Fibroblast of peridontal ligament (primary cell): ENCODE data around the gene MEOX1.
A peak's percentile ranks its signal among the peaks of the same experiment; 100 is the strongest.
"Not testable (repeated sequence)": the region's sequence is repeated elsewhere in the genome, so short reads cannot be mapped to it uniquely, and the experiment has no call there.

ENCODE experiments used
- DNase-seq: peaks from one replicate; pipeline ENCODE4 v3.0.0-alpha.2; 2010; ENCODE audit errors: extremely low read depth

MEOX1 gene

GRCh38 chr17:43661699-43662412 lies at the start of gene MEOX1:
MEOX1 (minus strand) TSS chr17:43661922; CDS start chr17:43661534, 388 bp downstream.
- peak; percentile 58 for DNase-seq

DNA sequence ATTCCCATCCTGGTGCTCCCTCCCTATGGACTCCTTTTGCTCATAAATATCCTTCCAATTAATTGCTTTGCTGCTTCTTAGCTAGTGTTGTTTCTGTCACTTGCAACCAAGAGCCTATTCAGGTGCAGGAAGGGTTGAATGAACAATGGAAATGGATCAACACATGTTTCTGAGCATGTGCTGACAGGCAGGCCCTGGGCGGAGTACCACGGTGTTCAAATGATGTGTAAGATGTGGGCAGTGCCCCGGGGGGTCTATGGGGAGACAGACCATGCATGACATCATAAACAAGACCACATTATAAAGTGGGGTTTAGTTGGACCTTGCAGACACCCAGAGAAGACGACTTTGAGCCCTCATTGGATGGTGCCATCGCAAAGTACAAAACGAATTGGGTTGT lies 48.4 kb upstream of the MEOX1 start:
- no peak for DNase-seq

DNA sequence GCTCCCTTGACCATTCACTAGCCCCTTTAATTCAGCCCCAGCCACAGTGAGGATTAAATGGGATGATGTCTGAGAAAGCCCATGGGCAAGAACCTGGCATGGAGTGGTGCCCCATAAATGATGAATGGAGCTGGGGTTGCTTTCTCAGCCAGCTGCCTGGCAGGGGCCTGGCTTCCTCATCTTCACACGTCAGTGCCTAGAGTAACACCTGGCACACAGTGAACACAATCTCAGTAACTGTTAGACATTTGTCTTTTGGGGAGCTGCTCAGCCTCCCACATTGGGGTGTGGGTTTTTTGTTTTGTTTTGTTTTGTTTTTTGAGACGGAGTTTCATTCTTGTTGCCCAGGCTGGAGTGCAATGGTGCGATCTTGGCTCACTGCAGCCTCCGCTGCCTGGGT lies 47.5 kb upstream of the MEOX1 start:
- DNase-seq, result no peak

GRCh38 chr17:43707184-43707583 lies 45.5 kb upstream of the MEOX1 start:
- DNase-seq, result no peak

DNA sequence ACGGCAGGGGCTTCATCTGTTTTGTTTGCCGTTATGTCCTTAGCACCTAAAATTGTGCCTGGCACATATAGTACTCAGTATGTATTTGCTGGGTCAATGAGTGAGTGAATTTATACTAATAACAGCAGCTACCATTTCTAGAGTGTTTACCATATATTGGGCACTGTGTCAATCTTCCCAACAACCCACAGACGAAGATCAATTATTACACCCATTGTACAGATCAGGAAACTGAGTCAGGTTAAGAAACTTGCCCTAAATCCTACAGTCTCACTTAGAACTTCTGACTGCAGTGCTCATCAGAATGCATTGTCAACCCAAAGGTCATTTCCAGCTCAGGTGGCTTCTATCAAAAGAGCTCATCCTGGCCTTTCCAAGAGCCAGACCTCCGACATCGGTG lies 44.5 kb upstream of the MEOX1 start:
- DNase-seq, result no peak

DNA sequence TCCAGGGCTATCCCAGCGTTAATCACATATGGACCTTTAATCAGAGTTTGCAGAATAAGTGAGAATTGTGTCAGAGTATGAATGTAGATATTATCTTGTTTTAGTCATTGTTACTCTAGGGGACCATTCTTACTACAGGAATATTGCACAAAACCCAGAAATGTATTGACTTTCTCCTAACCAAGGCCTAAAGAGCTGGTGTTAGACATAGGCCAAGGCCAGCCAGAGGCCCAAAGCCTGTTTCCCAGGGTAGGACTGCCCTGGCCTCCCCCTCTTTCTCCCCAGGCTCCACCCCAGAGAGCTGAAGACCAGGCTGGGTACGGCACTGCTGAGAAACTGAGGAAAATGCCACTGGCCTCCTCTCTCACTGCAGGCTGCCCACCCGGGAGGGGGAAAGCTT lies 41.9 kb upstream of the MEOX1 start:
- no peak for DNase-seq

- DNase-seq, result no peak
Measured at GRCh38 chr17:43702637-43703036, 40.9 kb upstream of the MEOX1 start.

DNA sequence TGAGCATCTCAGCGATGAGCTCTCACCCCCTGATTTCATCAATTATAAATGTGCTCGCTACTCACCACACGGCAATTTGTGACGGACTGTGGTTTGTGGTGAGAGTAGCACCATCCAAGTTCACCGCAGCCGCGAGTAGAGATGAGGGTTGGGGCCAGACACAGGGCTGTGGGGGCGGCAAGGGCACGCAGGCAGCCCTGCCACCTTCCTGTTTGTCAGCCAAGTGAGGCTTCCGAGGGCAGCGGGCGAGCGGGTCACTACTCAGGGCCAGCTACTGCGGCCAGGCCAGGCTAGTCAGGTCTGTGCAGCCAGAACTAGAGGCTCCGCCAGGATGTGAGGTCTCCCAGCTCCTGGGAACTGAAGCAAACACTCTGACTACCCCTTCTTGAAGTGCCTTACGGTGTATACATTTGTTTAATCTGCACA lies 39.6 kb upstream of the MEOX1 start:
- peak; percentile 84 for DNase-seq

DNA sequence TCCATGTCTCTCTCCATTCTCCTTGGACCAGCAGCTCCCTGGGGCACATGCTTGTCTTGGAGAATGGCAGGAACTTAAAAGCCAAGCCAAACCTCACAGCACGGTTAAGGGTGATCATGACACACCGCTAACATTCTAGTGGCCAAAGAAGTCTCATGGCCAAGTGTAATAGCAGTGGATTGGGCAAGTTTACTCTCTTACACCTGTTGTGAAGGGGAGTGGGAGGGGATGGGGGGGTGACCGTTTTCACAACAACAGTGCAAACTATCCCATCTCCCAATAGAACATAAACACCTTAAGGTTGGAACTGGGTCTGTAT lies 37.7 kb upstream of the MEOX1 start:
- no peak for DNase-seq

DNA sequence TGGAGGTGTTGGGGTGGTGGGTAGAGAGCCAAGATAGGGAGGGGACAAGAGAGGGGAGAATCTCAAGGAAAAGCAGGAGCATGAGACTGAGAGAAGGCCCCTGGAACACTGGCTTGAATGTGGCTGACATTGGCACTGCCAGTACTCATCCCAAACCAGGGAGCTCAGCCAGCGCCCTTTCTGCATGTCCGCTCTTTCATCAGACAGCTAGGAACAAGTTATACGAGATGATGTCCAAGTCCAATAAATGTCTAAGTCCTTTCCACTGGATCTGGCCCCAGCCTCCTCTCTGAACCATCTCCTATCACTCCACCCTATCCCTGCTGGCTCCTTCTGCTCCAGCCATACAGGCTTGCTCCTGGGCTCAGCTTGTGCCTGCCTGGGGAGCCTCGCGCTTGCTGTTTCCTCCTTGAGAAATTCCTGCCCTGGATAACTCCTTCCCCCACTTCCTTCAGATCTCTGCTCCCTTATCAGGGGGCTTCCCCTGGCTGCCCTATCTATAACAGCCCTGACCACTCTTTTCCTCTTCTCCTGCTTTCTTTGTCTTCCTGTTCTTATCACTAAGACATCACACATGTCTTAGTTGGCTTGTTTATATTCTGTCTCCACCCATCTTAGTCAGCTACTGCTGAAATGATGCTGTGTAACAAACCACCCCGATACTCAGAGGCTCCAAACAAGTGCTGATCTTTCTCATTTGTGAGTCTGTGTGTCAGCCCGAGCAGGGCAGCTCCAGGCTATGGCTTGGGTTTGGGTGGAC lies 37.1 kb upstream of the MEOX1 start:
- DNase-seq, result no peak

DNA sequence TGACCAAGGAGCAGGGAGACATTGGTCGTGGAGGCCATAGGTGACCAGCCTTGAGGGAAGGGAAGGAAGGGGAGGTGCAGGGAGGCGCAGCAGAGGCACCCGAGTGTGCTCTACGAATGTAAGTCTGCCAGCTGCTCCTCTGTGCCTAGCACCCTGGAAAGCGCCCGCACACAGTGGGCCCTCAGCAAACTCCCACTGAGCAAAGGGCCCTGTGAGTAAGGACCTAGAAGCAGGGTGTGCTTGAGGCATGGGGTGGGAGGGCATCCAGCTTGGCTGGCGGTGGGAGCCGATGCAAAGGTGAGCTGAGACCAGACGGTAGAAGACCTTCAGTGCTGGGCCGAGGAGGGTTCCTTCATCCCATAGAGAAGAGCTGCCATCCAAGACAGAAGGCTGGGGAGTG lies 36.2 kb upstream of the MEOX1 start:
- DNase-seq, result no peak

DNA sequence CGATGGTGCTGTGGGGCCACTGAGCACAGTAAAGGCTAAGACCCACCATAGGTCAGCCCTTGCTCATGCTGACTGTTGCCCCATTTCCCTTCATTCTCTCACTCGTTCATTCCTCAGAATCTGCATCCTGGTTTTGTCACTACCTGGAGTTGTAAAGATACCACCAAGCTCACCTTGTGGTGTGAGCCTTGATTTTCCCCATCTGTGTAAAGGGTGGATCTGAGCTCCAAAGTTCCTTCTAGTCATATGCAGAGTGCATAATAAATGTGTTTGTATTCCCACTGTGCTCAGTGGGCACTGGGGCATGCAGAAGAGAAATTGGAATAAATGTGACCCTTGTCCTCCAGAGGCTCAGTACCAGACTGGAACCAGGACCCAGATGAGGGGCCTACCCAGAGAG lies 35.2 kb upstream of the MEOX1 start:
- DNase-seq, result no peak

- DNase-seq, result peak; percentile 85
Measured at GRCh38 chr17:43695970-43696865, 34.5 kb upstream of the MEOX1 start.

- peak; percentile 85 for DNase-seq
Measured at GRCh38 chr17:43694081-43694870, 32.6 kb upstream of the MEOX1 start.

DNA sequence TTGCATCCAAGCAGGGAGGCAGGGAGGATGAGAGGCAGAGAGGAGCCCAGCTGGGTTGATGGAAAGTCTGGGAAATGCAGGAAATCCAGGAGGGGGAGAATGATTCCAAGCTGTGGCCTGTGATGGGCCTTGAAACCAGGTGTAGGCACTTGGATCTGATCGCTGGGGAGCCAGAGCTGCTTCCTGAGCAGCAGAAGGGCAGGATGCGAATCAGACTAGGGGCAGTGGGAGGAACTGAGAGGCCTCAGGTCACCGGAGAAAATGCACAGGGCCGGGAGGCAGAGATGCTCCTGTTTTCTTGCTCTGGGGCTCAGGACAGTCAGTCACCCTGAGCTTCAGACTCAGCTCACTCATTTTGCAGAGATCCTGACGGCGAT lies 29.6 kb upstream of the MEOX1 start:
- no peak for DNase-seq

- no peak for DNase-seq
Measured at GRCh38 chr17:43690624-43691316, 29.0 kb upstream of the MEOX1 start.

GRCh38 chr17:43689814-43690213 lies 28.1 kb upstream of the MEOX1 start:
- no peak for DNase-seq

- DNase-seq, result no peak
Measured at GRCh38 chr17:43689131-43689530, 27.4 kb upstream of the MEOX1 start.

GRCh38 chr17:43686957-43687356 lies 25.2 kb upstream of the MEOX1 start:
- not testable (repeated sequence) for DNase-seq

- DNase-seq, result no peak
Measured at GRCh38 chr17:43683928-43684653, 22.4 kb upstream of the MEOX1 start.
